Loucy (cell line): ENCODE measurements around the gene CCDC60.

Experiments used
- H2AFZ ChIP-seq: fragments of 200-600 bp; sonication (generic); 2 replicates; pipeline ENCODE4 v1.6.0; 2016; ENCODE audit warnings: antibody characterized with exemption, mild to moderate bottlenecking, low read length, moderate library complexity
- H3F3A ChIP-seq: fragments of 200-600 bp; 2 replicates; pipeline ENCODE4 v1.6.0; 2016; ENCODE audit warnings: antibody characterized with exemption, low read depth, mild to moderate bottlenecking
- H3K27me3 ChIP-seq: fragments of 200-600 bp; sonication (generic); 2 replicates; pipeline ENCODE4 v1.6.1; 2014; ENCODE audit warnings: low read length, mild to moderate bottlenecking; ENCODE audit not compliant: insufficient read depth, poor library complexity, severe bottlenecking
- H3K36me3 ChIP-seq: fragments of 200-600 bp; sonication (generic); 2 replicates; pipeline ENCODE4 v1.6.1; 2016; ENCODE audit warnings: low read length; ENCODE audit not compliant: insufficient read depth
- H3K4me1 ChIP-seq: fragments of 200-600 bp; sonication (generic); 2 replicates; pipeline ENCODE4 v1.5.1; 2014; ENCODE audit warnings: low read length, mild to moderate bottlenecking; ENCODE audit not compliant: insufficient read depth, poor library complexity, severe bottlenecking
- H3K4me2 ChIP-seq: fragments of 200-600 bp; sonication (generic); 2 replicates; pipeline ENCODE4 v1.6.0; 2014; ENCODE audit warnings: antibody characterized with exemption, low read length, low read depth, mild to moderate bottlenecking; ENCODE audit not compliant: poor library complexity, severe bottlenecking
- H3K4me3 ChIP-seq: fragments of 200-600 bp; sonication (generic); 2 replicates; pipeline ENCODE4 v1.5.1; 2014; ENCODE audit warnings: low read length, mild to moderate bottlenecking, mixed read lengths; ENCODE audit not compliant: poor library complexity, severe bottlenecking
- H3K79me2 ChIP-seq: fragments of 200-600 bp; sonication (generic); 2 replicates; pipeline ENCODE4 v1.6.1; 2014; ENCODE audit warnings: low read length; ENCODE audit not compliant: insufficient read depth
- H3K9ac ChIP-seq: fragments of 200-600 bp; sonication (generic); 2 replicates; pipeline ENCODE4 v1.6.0; 2014; ENCODE audit warnings: mild to moderate bottlenecking, low read depth, low read length, moderate library complexity; ENCODE audit not compliant: poor library complexity, severe bottlenecking
- H3K9me2 ChIP-seq: fragments of 200-600 bp; sonication (generic); replicated peaks from 2 replicates; pipeline ENCODE4 v1.6.1; 2016; ENCODE audit warnings: low read depth, low read length, mixed read lengths
- H3K9me3 ChIP-seq: fragments of 200-600 bp; sonication (generic); 2 replicates; pipeline ENCODE4 v1.6.1; 2014; ENCODE audit warnings: mild to moderate bottlenecking, antibody characterized with exemption, low read length, low read depth; ENCODE audit not compliant: insufficient read depth
- H4K20me1 ChIP-seq: fragments of 200-600 bp; sonication (generic); 2 replicates; pipeline ENCODE4 v1.6.0; 2014; ENCODE audit warnings: antibody characterized with exemption, low read length, mild to moderate bottlenecking; ENCODE audit not compliant: insufficient read depth, poor library complexity, severe bottlenecking
- EZH2phosphoT487 ChIP-seq: fragments of 200-600 bp; IDR thresholded peaks from 2 replicates; pipeline ENCODE4 v1.6.1; 2018; ENCODE audit warnings: antibody characterized with exemption, mild to moderate bottlenecking, moderate library complexity, borderline replicate concordance
- TF ChIP-seq, protein P1 (sequence below): fragments of 200-600 bp; sonication (generic); conservative IDR thresholded peaks from 2 replicates; pipeline ENCODE4 v1.5.1; 2014; ENCODE audit warnings: mild to moderate bottlenecking, antibody characterized with exemption, low read length

Gene CCDC60

DNA sequence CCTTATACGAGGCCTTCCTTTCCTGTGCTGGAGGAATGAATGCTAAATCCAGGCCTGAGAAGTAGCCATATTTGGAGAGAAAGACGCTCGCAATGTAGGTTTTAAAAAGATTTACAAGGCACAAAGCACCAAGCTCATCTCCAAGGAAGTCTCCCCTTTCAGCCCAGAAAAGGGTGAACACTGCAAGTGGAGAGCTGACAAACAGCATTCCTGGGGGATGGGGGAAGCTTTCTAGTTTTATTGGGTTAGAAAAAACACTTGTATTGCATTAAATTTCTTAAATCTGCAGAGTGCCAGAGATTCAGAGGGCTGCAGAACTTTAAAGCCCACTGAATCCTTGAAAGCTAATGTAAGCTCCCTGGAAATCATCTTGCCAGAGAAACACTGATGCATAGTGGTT is 34.6 kb downstream of the CCDC60 start:
- Histone ChIP-seq H3K9me3 (no peaks in the 10 kb centered on the region), H3K79me2 (no peaks in the 10 kb centered on the region), H3K9ac (no peak overlapping the region), H3K9me2 (no peaks in the 10 kb centered on the region), H3K4me3 (no peak overlapping the region), H2AFZ (no peak overlapping the region), H3K4me1 (no peaks in the 10 kb centered on the region), H4K20me1 (no peaks in the 10 kb centered on the region), H3K27me3 (no peaks in the 10 kb centered on the region), H3K4me2 (no peak overlapping the region), H3F3A (no peaks in the 10 kb centered on the region), H3K36me3 (no peaks in the 10 kb centered on the region)
- TF ChIP-seq EZH2phosphoT487: no peak
- TF ChIP-seq, protein P1, sequence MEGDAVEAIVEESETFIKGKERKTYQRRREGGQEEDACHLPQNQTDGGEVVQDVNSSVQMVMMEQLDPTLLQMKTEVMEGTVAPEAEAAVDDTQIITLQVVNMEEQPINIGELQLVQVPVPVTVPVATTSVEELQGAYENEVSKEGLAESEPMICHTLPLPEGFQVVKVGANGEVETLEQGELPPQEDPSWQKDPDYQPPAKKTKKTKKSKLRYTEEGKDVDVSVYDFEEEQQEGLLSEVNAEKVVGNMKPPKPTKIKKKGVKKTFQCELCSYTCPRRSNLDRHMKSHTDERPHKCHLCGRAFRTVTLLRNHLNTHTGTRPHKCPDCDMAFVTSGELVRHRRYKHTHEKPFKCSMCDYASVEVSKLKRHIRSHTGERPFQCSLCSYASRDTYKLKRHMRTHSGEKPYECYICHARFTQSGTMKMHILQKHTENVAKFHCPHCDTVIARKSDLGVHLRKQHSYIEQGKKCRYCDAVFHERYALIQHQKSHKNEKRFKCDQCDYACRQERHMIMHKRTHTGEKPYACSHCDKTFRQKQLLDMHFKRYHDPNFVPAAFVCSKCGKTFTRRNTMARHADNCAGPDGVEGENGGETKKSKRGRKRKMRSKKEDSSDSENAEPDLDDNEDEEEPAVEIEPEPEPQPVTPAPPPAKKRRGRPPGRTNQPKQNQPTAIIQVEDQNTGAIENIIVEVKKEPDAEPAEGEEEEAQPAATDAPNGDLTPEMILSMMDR: no peak

DNA sequence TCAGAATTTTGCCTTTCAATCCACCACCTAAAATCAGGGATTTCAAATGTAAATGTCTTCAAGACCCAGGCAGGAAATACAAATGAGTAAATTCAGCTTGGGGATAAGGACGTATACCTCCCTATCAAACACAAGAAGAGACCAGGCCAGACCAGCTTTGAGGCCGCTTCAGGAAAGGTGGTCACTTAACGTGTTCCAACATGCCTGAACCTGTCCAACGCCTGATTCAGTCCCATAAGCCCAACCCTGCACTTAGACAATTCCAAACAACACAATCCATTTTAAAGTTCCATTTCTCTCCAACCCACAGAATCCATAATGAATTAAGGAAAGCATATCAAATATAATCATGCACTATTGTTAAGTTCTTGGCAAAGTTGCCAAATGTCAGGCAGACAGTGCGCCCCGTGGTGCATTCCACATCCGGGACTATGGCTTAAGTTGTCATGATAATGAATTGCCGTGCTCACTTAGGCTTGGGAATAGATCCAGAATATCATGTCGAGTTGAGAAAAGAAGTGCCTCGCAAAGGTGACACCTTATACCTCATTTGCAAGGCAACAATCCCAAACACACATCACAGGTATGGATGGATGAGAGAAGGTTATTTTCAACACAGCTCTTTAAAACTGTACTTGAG is 35.5 kb downstream of the CCDC60 start:
- Histone ChIP-seq H4K20me1 (no peaks in the 10 kb centered on the region), H3K36me3 (no peaks in the 10 kb centered on the region), H2AFZ (no peak overlapping the region), H3K9me3 (no peaks in the 10 kb centered on the region), H3K4me3 (no peak overlapping the region), H3K9me2 (no peaks in the 10 kb centered on the region), H3K4me1 (no peaks in the 10 kb centered on the region), H3K79me2 (no peaks in the 10 kb centered on the region), H3K4me2 (no peak overlapping the region), H3K27me3 (no peaks in the 10 kb centered on the region), H3K9ac (no peak overlapping the region), H3F3A (no peaks in the 10 kb centered on the region)
- no peak for TF ChIP-seq EZH2phosphoT487
- TF ChIP-seq, protein P1: no peak

DNA sequence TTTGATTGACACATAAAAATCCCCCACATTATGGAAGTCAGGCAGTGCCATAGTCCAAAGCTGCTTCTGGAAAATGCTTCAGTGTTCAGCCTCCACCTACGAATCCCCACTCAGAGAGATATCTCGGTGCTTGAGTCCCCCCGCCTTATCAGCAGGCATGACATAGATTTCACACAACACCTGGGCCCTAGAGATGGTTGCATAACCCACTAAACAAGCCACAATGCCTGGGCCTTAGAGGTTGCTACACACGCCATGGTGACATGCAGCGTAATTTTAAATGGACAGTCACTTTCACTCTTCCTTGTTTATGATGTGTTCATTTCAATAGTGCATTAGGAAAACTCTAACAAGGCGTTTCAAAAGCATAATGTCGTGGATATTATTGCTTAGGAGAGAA is 38.0 kb downstream of the CCDC60 start:
- no peaks in the 10 kb centered on the region for H3F3A ChIP-seq
- no peak overlapping the region for H3K4me3 ChIP-seq
- H3K9ac ChIP-seq: no peak overlapping the region
- TF ChIP-seq EZH2phosphoT487: no peak
- TF ChIP-seq, protein P1: no peak
- H3K4me1 ChIP-seq: no peaks in the 10 kb centered on the region
- no peaks in the 10 kb centered on the region for H3K27me3 ChIP-seq
- no peak overlapping the region for H3K4me2 ChIP-seq
- no peaks in the 10 kb centered on the region for H4K20me1 ChIP-seq
- no peaks in the 10 kb centered on the region for H3K36me3 ChIP-seq
- H3K79me2 ChIP-seq: no peaks in the 10 kb centered on the region
- H3K9me3 ChIP-seq: no peaks in the 10 kb centered on the region
- no peaks in the 10 kb centered on the region for H3K9me2 ChIP-seq
- no peak overlapping the region for H2AFZ ChIP-seq
